Activated naive CD8-positive, alpha-beta T cell treated with anti-CD3 and anti-CD28 coated beads, Interleukin-2, amount 50 U/mL, for 24 hours (primary cell): ENCODE data around the gene DCXR.
A peak's percentile ranks its signal among the peaks of the same experiment; 100 is the strongest.

Experiments
- ATAC-seq: fragments of 150-1000 bp; cut with Tn5 transposase; one replicate; pipeline ENCODE4 v1.10.0; 2021
- DNase-seq: peaks from one replicate; pipeline ENCODE4 v3.0.0; 2021
- H3K27ac Mint-ChIP-seq: one replicate; pipeline ENCODE4 v1.8.0; 2021; ENCODE audit warnings: mild to moderate bottlenecking, mixed read lengths
- H3K27me3 Mint-ChIP-seq: one replicate; pipeline ENCODE4 v1.8.0; 2021; ENCODE audit warnings: mixed read lengths
- H3K36me3 Mint-ChIP-seq: one replicate; pipeline ENCODE4 v1.8.0; 2021; ENCODE audit warnings: low read depth, mixed read lengths
- H3K4me1 Mint-ChIP-seq: one replicate; pipeline ENCODE4 v1.8.0; 2021; ENCODE audit warnings: mixed read lengths
- H3K4me3 Mint-ChIP-seq: one replicate; pipeline ENCODE4 v1.8.0; 2021; ENCODE audit warnings: mild to moderate bottlenecking, moderate library complexity, mixed read lengths
- H3K9me3 Mint-ChIP-seq: one replicate; pipeline ENCODE4 v1.8.0; 2021; ENCODE audit warnings: mixed read lengths

The DCXR gene

GRCh38 chr17:82012261-82012639 lies 25.2 kb downstream of the DCXR start:
- Mint-ChIP-seq H3K27ac (no peak overlapping the region), H3K9me3 (no peaks in the 10 kb centered on the region), H3K36me3 (no peaks in the 10 kb centered on the region), H3K27me3 (no peaks in the 10 kb centered on the region), H3K4me1 (peaks cover 4% of the 10 kb centered on the region), H3K4me3 (no peak overlapping the region)
- DNase-seq = no peak
- ATAC-seq = no peak

GRCh38 chr17:82011617-82012187 lies 25.8 kb downstream of the DCXR start:
- no peaks in the 10 kb centered on the region for H3K36me3 Mint-ChIP-seq
- ATAC-seq = no peak
- H3K27ac Mint-ChIP-seq = no peak overlapping the region

GRCh38 chr17:82010575-82011525 lies 26.6 kb downstream of the DCXR start:
- no peak for DNase-seq
- no peak overlapping the region for H3K4me3 Mint-ChIP-seq
- no peak overlapping the region for H3K27ac Mint-ChIP-seq
- no peak for ATAC-seq
- no peaks in the 10 kb centered on the region for H3K36me3 Mint-ChIP-seq
- no peaks in the 10 kb centered on the region for H3K9me3 Mint-ChIP-seq
- peaks cover 8% of the 10 kb centered on the region for H3K4me1 Mint-ChIP-seq
- no peaks in the 10 kb centered on the region for H3K27me3 Mint-ChIP-seq

More at GRCh38 chr17:82011617-82012187, 25.8 kb downstream of the DCXR start:
- Mint-ChIP-seq H3K4me3 (no peak overlapping the region), H3K9me3 (no peaks in the 10 kb centered on the region), H3K4me1 (peaks cover 4% of the 10 kb centered on the region), H3K27me3 (no peaks in the 10 kb centered on the region)
- DNase-seq = no peak

DNA sequence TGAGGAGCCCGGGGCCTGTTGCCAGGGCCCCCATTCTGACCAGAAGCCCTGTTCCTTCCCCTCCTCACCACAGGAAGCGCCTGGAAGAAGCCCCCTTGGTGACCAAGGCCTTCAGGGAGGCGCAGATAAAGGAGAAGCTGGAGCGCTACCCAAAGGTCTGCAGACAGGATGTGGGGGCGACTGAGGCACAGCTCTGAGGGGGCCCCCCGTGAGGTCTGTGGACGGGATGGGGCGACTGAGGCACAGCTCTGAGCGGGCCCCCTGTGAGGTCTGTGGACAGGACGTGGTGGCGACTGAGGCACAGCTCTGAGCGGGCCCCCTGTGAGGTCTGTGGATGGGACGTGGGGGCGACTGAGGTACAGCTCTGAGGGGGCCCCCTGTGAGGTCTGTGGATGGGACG lies 28.1 kb downstream of the DCXR start:
- H3K27me3 Mint-ChIP-seq = no peaks in the 10 kb centered on the region
- DNase-seq (peak; percentile 33), ATAC-seq (peak; percentile 47)
- H3K27ac Mint-ChIP-seq = no peak overlapping the region
- no peaks in the 10 kb centered on the region for H3K9me3 Mint-ChIP-seq
- H3K36me3 Mint-ChIP-seq = no peaks in the 10 kb centered on the region
- H3K4me1 Mint-ChIP-seq = peaks cover 9% of the 10 kb centered on the region
- no peak overlapping the region for H3K4me3 Mint-ChIP-seq

DNA sequence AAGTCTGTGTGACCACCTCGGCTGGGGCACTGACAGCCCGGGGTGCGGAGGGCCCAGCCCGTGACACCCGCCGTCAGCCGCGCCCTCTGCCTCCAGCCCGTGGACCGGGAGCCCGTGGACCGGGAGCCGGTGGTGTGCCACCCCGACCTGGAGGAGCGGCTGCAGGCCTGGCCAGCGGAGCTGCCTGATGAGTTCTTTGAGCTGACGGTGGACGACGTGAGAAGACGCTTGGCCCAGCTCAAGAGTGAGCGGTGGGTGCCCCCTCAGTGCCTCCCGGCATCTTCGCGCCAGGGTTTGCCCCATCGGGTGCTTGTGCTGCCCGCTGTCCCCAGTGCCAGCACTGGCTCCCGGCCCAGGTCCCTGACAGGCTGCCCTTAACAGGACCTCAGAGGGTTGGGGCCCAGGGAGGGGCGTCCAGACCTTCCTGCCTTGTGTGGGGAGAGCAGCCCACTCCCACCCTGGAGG lies 28.5 kb downstream of the DCXR start:
- Mint-ChIP-seq H3K27ac (no peak overlapping the region), H3K36me3 (no peaks in the 10 kb centered on the region), H3K4me1 (peaks cover 10% of the 10 kb centered on the region), H3K9me3 (no peaks in the 10 kb centered on the region), H3K4me3 (no peak overlapping the region), H3K27me3 (no peaks in the 10 kb centered on the region)
- ATAC-seq = no peak
- DNase-seq = no peak

GRCh38 chr17:82008258-82008940 lies 29.1 kb downstream of the DCXR start:
- peaks cover 15% of the 10 kb centered on the region for H3K4me1 Mint-ChIP-seq
- no peaks in the 10 kb centered on the region for H3K9me3 Mint-ChIP-seq
- DNase-seq (no peak), ATAC-seq (no peak)
- no peak overlapping the region for H3K27ac Mint-ChIP-seq
- no peaks in the 10 kb centered on the region for H3K27me3 Mint-ChIP-seq
- no peaks in the 10 kb centered on the region for H3K36me3 Mint-ChIP-seq
- no peak overlapping the region for H3K4me3 Mint-ChIP-seq

GRCh38 chr17:82007495-82008257 lies 29.8 kb downstream of the DCXR start:
- Mint-ChIP-seq H3K36me3 (no peaks in the 10 kb centered on the region), H3K27me3 (no peaks in the 10 kb centered on the region), H3K4me1 (peaks cover 19% of the 10 kb centered on the region), H3K4me3 (no peak overlapping the region), H3K27ac (no peak overlapping the region), H3K9me3 (no peaks in the 10 kb centered on the region)
- no peak for DNase-seq
- ATAC-seq = no peak

DNA sequence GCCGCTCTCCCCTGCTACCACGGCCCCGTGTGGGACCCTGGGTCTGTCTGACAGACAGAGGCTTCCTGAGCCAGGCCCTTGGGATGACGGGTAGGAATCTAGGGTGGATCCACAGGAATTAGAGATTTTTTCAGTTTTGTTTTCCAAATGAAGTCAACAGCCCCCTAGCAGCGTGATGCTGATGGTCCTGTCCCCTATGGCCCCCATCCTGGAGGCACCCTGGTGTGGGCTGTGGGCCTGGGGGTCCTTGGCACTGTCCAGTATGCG lies 30.3 kb downstream of the DCXR start:
- Mint-ChIP-seq H3K9me3 (no peaks in the 10 kb centered on the region), H3K27ac (no peak overlapping the region), H3K4me3 (no peak overlapping the region), H3K36me3 (no peaks in the 10 kb centered on the region), H3K4me1 (peaks cover 19% of the 10 kb centered on the region), H3K27me3 (no peaks in the 10 kb centered on the region)
- no peak for ATAC-seq
- no peak for DNase-seq

GRCh38 chr17:82006468-82007227 lies 30.8 kb downstream of the DCXR start:
- no peak for ATAC-seq
- no peaks in the 10 kb centered on the region for H3K9me3 Mint-ChIP-seq
- H3K4me3 Mint-ChIP-seq = no peak overlapping the region
- no peak for DNase-seq
- no peak overlapping the region for H3K27ac Mint-ChIP-seq
- no peaks in the 10 kb centered on the region for H3K36me3 Mint-ChIP-seq
- H3K27me3 Mint-ChIP-seq = no peaks in the 10 kb centered on the region
- peaks cover 19% of the 10 kb centered on the region for H3K4me1 Mint-ChIP-seq

DNA sequence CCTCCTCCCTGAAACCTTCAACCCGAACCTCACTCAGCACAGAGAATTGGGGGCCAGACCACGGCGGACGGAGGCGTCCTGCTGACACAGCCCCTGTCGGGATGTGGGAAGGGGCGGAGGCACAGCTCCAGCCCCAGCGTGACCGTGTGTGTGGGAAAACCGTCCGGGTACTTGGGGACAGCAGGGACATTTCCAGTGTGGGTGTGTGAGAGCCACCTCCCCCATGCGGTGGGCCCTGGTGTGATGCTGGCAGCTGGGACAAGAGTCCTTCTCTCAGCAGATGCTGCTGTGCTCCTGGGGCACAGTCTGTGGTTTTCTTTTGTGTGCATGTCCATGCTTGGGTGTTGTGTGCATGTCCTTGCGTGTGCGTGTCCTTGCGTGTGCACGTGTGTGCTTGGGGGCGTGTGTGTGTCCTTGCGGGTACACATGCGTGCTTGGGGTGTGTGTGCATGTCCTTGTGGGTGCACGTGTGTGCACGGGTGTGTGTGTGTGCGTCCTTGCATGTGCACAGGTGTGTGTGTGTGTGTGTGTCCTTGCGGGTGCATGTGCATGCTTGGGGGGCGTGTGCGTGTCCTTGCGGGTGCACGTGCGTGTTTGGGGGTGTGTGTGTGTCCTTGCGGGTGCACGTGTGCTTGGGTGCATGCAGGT lies 31.7 kb downstream of the DCXR start:
- Mint-ChIP-seq H3K36me3 (no peaks in the 10 kb centered on the region), H3K27me3 (no peaks in the 10 kb centered on the region), H3K4me1 (peaks cover 19% of the 10 kb centered on the region), H3K4me3 (no peak overlapping the region), H3K27ac (no peak overlapping the region), H3K9me3 (no peaks in the 10 kb centered on the region)
- no peak for DNase-seq
- no peak for ATAC-seq

DNA sequence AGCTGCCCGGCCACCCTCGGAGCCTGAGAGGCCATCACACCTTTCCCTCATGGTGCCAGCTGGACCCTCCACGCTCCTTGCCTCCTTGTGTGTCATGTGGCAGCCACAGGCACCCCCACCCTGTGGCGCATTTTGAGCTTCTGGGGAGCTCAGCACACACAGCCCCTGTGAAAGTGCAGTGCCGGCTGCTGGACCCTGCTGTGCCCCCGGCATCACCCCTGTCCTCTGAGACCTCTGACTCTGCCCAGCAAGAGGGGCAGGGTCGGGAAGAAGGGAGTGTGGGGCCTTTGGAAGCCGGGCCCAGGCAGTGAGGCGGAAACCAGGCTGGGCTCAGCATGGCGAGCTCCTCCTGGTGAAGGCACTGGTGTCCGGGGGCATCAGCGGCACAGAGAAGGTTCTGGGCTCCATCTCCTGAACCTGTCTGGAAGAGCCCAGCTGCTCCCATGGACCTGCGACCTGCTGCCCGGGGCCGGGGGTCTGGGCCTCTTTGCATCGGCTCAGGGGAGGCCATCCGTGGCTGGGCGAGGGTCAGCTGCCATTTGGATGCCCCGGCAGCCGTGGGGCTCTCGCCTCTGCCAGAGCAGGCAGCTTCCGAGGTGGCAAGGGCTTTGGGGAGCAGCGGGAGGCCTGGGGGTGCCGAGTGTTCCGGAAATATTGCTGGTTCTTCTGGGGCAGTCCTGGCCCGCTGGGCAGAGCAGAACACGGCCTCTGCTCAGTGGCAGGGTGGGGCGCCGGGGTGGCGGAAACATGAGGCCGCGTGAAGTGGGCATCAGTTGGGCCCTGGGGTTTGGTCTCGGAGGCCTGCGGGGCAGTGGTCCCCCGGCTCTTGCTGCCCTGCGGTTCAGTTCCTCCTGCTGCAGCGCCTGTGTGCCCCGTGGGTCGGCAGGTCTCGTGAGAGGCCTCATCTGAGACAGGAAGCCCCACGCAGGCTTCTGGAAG lies 32.7 kb downstream of the DCXR start:
- Mint-ChIP-seq H3K4me3 (no peak overlapping the region), H3K36me3 (no peaks in the 10 kb centered on the region), H3K27me3 (no peaks in the 10 kb centered on the region), H3K27ac (no peak overlapping the region), H3K9me3 (no peaks in the 10 kb centered on the region), H3K4me1 (peaks cover 19% of the 10 kb centered on the region)
- no peak for DNase-seq
- no peak for ATAC-seq

DNA sequence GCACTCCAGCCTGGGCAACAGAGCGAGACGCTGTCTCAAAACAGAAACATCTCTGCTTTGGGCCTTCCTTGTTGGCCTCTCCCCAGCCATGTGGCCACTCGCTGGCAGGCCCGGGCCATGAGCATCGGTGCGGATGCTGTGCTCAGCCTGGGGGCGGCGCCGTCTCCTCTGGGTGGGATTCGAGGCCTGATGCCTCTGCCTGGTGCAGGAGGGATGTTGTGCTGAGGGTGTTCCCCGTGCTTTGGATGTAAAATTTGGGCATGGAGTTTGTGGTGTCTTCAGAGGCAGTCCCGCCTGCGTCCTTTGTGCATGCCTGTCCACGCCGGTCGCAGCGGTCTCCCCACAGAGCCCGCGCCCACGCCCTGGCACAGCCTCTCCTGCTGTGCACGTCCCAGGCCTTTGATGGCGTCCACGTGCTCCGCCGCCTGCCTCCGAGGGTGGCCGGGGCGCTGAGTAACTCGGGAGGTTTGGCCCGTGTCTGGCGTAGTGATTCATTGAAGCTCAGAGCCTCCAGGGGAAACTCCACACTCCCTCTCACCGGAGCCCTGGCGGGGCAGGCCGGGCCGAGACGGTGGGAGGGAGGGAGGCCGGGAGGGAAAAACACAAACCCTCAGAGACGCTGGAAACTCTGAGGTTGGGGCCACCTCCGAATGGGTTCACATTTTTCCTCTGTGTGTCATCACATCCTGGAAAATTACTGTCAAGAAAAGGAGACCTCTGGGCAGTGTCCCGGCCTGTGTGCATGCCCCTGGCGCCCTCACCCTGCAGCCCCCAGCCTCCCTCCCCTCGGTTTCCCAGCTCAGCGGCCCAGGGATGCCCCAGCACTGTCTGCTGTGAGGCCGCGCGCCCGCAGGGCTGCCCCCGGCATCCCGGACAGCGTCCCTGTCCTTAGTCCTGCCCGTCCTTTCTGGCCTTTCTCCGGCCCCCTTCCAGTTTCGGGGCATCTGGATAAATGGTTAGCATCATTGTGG lies 33.8 kb downstream of the DCXR start:
- H3K9me3 Mint-ChIP-seq = no peaks in the 10 kb centered on the region
- DNase-seq (peak; percentile 46), ATAC-seq (peak; percentile 76)
- H3K36me3 Mint-ChIP-seq = no peaks in the 10 kb centered on the region
- peaks cover 15% of the 10 kb centered on the region for H3K4me1 Mint-ChIP-seq
- no peak overlapping the region for H3K4me3 Mint-ChIP-seq
- no peak overlapping the region for H3K27ac Mint-ChIP-seq
- H3K27me3 Mint-ChIP-seq = no peaks in the 10 kb centered on the region
